Measurements from ENCODE around the gene OPRD1. TPM values are rescaled to one million over a fixed set of nuclear protein-coding genes. Genes with fewer than 3 reads are reported as not detected.

Gene OPRD1
- total RNA-seq (2022; extraction: Qiagen RNA extraction; ENCODE audit: low read depth) = 0.02 to 0.14 TPM (median 0.03 TPM) in 5 replicates

GRCh38 chr1:28811766-28812668 is at the start of gene OPRD1:
TSS of gene OPRD1 (plus strand) at chr1:28812170. CDS start at chr1:28812384, 214 bp downstream.

GRCh38 chr1:28914228-28915030 is 102.5 kb downstream of the OPRD1 start, which contains the start of gene EPB41:
TSS of gene EPB41 (plus strand) at chr1:28914569. CDS start at chr1:28987438, 72,869 bp downstream.

Other genes starting within 250 kb of the OPRD1 start
- 1.9 to 2.3 TPM (median 2.2 TPM) in 5 replicates for gene RAB42, start 219.9 kb upstream of the OPRD1 start, total RNA-seq (2022; extraction: Qiagen RNA extraction; ENCODE audit: low read depth)
- 13.3 to 14.2 TPM (median 14.0 TPM) in 5 replicates for gene TAF12, start 169.1 kb upstream of the OPRD1 start, total RNA-seq (2022; extraction: Qiagen RNA extraction; ENCODE audit: low read depth)
- not detected in 5 replicates for gene RNU11, start 163.6 kb upstream of the OPRD1 start, total RNA-seq (2022; extraction: Qiagen RNA extraction; ENCODE audit: low read depth)
- 5.6 to 7.3 TPM (median 6.4 TPM) in 5 replicates for gene GMEB1, start 143.4 kb upstream of the OPRD1 start, total RNA-seq (2022; extraction: Qiagen RNA extraction; ENCODE audit: low read depth)
- gene YTHDF2, start 75.2 kb upstream of the OPRD1 start, total RNA-seq (2022; extraction: Qiagen RNA extraction; ENCODE audit: low read depth) = 51.7 to 59.5 TPM (median 55.6 TPM) in 5 replicates
- 4.4 to 6.3 TPM (median 5.8 TPM) in 5 replicates for gene EPB41, start 102.4 kb downstream of the OPRD1 start, total RNA-seq (2022; extraction: Qiagen RNA extraction; ENCODE audit: low read depth)

All from A549 treated with RU486 at 1 μM for 4 hours (cell line).